H1 (cell line): ENCODE measurements around the gene PER2. TPM values are rescaled to one million over a fixed set of nuclear protein-coding genes. Genes with fewer than 3 reads are reported as not detected.

Experiments used
- CTCF ChIA-PET: fragments of 300-600 bp; sonication (Branson Sonifier 250); formaldehyde crosslinking; loops from one replicate; lab custom pipeline; 2021; ENCODE audit not compliant: partially characterized antibody; lab: Charles Lee
- POLR2A ChIA-PET: fragments of 300-600 bp; sonication (Branson Sonifier 250); formaldehyde crosslinking; loops from one replicate; lab custom pipeline; 2021; ENCODE audit warnings: inconsistent platforms; ENCODE audit not compliant: partially characterized antibody; lab: Charles Lee
- DNase-seq, 2 experiments: peaks; one replicate each; pipeline versions ENCODE4 v3.0.0 to v3.0.0-alpha.2; 2010 to 2022; ENCODE audit warnings: low spot score in 2 of 2, low read depth in 1 of 2, mixed read lengths in 1 of 2
- FAIRE-seq: peaks from 2 replicates; lab custom pipeline; 2011; peaks lifted over from hg19 to GRCh38; lab: Jason Lieb, UNC
- H2AFZ ChIP-seq: 2 replicates; pipeline ENCODE4 v1.8.1; 2012; ENCODE audit warnings: low read length, inconsistent platforms
- H2AK5ac ChIP-seq: 2 replicates; pipeline ENCODE4 v1.6.1; 2013; ENCODE audit warnings: low read depth, low read length
- H2BK120ac ChIP-seq: replicated peaks from 2 replicates; pipeline ENCODE3; 2013; ENCODE audit warnings: low read depth, low read length, inconsistent platforms
- H2BK12ac ChIP-seq: 2 replicates; pipeline ENCODE4 v1.6.1; 2013; ENCODE audit warnings: low read depth, low read length
- H2BK15ac ChIP-seq: 2 replicates; pipeline ENCODE4 v1.6.1; 2013; ENCODE audit warnings: low read length
- H2BK20ac ChIP-seq: 2 replicates; pipeline ENCODE4 v1.6.1; 2013; ENCODE audit warnings: low read length
- H2BK5ac ChIP-seq: 2 replicates; pipeline ENCODE4 v1.6.1; 2013; ENCODE audit warnings: low read depth, low read length
- H3K14ac ChIP-seq: 2 replicates; pipeline ENCODE4 v1.6.1; 2013; ENCODE audit warnings: inconsistent platforms; ENCODE audit not compliant: insufficient read length
- H3K18ac ChIP-seq: 2 replicates; pipeline ENCODE4 v1.6.1; 2013; ENCODE audit warnings: low read length; ENCODE audit errors: extremely low read depth
- H3K23ac ChIP-seq: 2 replicates; pipeline ENCODE4 v1.6.1; 2013; ENCODE audit warnings: inconsistent platforms; ENCODE audit not compliant: insufficient read length
- H3K23me2 ChIP-seq: 2 replicates; pipeline ENCODE4 v1.6.1; 2013; ENCODE audit warnings: low read depth, low read length
- H3K27ac ChIP-seq: 2 replicates; pipeline ENCODE4 v1.6.1; 2011; ENCODE audit warnings: low read depth, low read length, inconsistent platforms
- H3K27me3 ChIP-seq, 4 experiments: replicated peaks in 1 of 4; 1 replicate in 1 of 4; 2 replicates in 3 of 4; pipeline versions ENCODE4 v1.6.1 to v1.8.1; 2011 to 2013; ENCODE audit warnings: low read length in 3 of 4, mild to moderate bottlenecking in 3 of 4, inconsistent platforms in 2 of 4, mixed read lengths in 2 of 4, moderate library complexity in 1 of 4; ENCODE audit not compliant: control insufficient read depth in 3 of 4, insufficient read depth in 3 of 4; ENCODE audit errors: extremely low read depth in 1 of 4
- H3K36me3 ChIP-seq, 4 experiments: 2 replicates each; pipeline versions ENCODE4 v1.6.1 to v1.8.1; 2011 to 2013; ENCODE audit warnings: mild to moderate bottlenecking in 4 of 4, low read length in 3 of 4, moderate library complexity in 2 of 4, control low read depth in 1 of 4, inconsistent platforms in 1 of 4; ENCODE audit not compliant: insufficient read depth in 4 of 4, control insufficient read depth in 2 of 4
- H3K4ac ChIP-seq: replicated peaks from 2 replicates; pipeline ENCODE3; 2013; ENCODE audit warnings: low read length, low read depth, mixed read lengths, inconsistent platforms; ENCODE audit not compliant: insufficient read length
- H3K4me1 ChIP-seq, 4 experiments: replicated peaks in 1 of 4; 1 replicate in 1 of 4; 2 replicates in 3 of 4; pipeline versions ENCODE4 v1.6.1 to v1.8.1; 2011 to 2013; ENCODE audit warnings: low read length in 3 of 4, inconsistent platforms in 2 of 4, mixed read lengths in 1 of 4; ENCODE audit not compliant: insufficient read depth in 4 of 4, control insufficient read depth in 3 of 4
- H3K4me2 ChIP-seq, 2 experiments: 2 replicates each; pipeline versions ENCODE4 v1.6.1 to v1.8.1; 2011 to 2013; ENCODE audit warnings: low read depth in 2 of 2, low read length in 2 of 2, control low read depth in 1 of 2, inconsistent platforms in 1 of 2, mild to moderate bottlenecking in 1 of 2; ENCODE audit not compliant: insufficient read depth in 1 of 2
- H3K4me3 ChIP-seq, 4 experiments: fragments of 200-600, 300-600 bp in 1 of 4; sonication (generic), shearing (Covaris generic), sonication (Bioruptor Twin) in 1 of 4; 2 replicates each; pipeline versions ENCODE4 v1.5.1 to v1.8.1; 2011 to 2016; ENCODE audit warnings: low read length in 4 of 4, low read depth in 3 of 4, control low read depth in 2 of 4, inconsistent platforms in 2 of 4, mild to moderate bottlenecking in 2 of 4, mixed read lengths in 1 of 4, moderate library complexity in 1 of 4; ENCODE audit not compliant: insufficient read depth in 2 of 4; ENCODE audit errors: extremely low read depth in 1 of 4
- H3K56ac ChIP-seq: replicated peaks from 2 replicates; pipeline ENCODE3; 2013; ENCODE audit warnings: low read depth, mild to moderate bottlenecking, mixed read lengths, low read length, inconsistent platforms; ENCODE audit not compliant: insufficient read length
- H3K79me1 ChIP-seq: 2 replicates; pipeline ENCODE4 v1.6.1; 2013; ENCODE audit warnings: low read depth, low read length, control low read depth
- H3K79me2 ChIP-seq, 2 experiments: 2 replicates each; pipeline versions ENCODE4 v1.6.1 to v1.8.1; 2012 to 2013; ENCODE audit warnings: low read length in 2 of 2, mild to moderate bottlenecking in 2 of 2, inconsistent platforms in 1 of 2; ENCODE audit not compliant: insufficient read depth in 2 of 2, control insufficient read depth in 1 of 2
- H3K9ac ChIP-seq, 4 experiments: replicated peaks in 1 of 4; 1 replicate in 1 of 4; 2 replicates in 3 of 4; pipeline versions ENCODE4 v1.6.1 to v1.8.1; 2011 to 2013; ENCODE audit warnings: low read depth in 3 of 4, low read length in 3 of 4, control low read depth in 2 of 4, mild to moderate bottlenecking in 2 of 4, moderate library complexity in 2 of 4, inconsistent platforms in 1 of 4; ENCODE audit errors: extremely low read depth in 1 of 4
- H3K9me3 ChIP-seq, 2 experiments: 2 replicates each; pipeline versions ENCODE4 v1.6.1 to v1.8.1; 2012 to 2013; ENCODE audit warnings: mild to moderate bottlenecking in 2 of 2, moderate library complexity in 2 of 2, control low read depth in 1 of 2, inconsistent platforms in 1 of 2, low read depth in 1 of 2, low read length in 1 of 2, mixed read lengths in 1 of 2; ENCODE audit not compliant: insufficient read depth in 2 of 2
- H4K20me1 ChIP-seq, 2 experiments: replicated peaks in 1 of 2; 2 replicates each; pipeline versions ENCODE3 to v1.8.1; 2011 to 2013; ENCODE audit warnings: inconsistent platforms in 2 of 2, low read length in 2 of 2, mild to moderate bottlenecking in 1 of 2; ENCODE audit not compliant: insufficient read depth in 2 of 2, control insufficient read depth in 1 of 2
- H4K5ac ChIP-seq: 2 replicates; pipeline ENCODE4 v1.6.1; 2013; ENCODE audit warnings: low read length, low read depth, mixed read lengths, inconsistent platforms; ENCODE audit not compliant: insufficient read length
- H4K8ac ChIP-seq: 2 replicates; pipeline ENCODE4 v1.8.0; 2013; ENCODE audit warnings: mild to moderate bottlenecking, moderate library complexity, low read length, inconsistent platforms; ENCODE audit not compliant: insufficient read depth; ENCODE audit errors: extremely low read depth
- H4K91ac ChIP-seq: replicated peaks from 2 replicates; pipeline ENCODE3; 2013; ENCODE audit warnings: low read length, mixed read lengths, inconsistent platforms; ENCODE audit not compliant: insufficient read length
- BACH1 ChIP-seq: IDR thresholded peaks from 2 replicates; pipeline ENCODE4 v1.6.1; 2012; ENCODE audit warnings: low read length, improper control_type of control experiment
- HDAC6 ChIP-seq: IDR thresholded peaks from one replicate; pipeline ENCODE4 v1.7.1; 2012; ENCODE audit warnings: low read depth, mild to moderate bottlenecking, inconsistent platforms, low read length, moderate library complexity
- RBBP5 ChIP-seq: IDR thresholded peaks from 2 replicates; pipeline ENCODE4 v1.7.1; 2012; ENCODE audit warnings: low read depth, mild to moderate bottlenecking, inconsistent platforms, low read length, moderate library complexity, borderline replicate concordance
- SRF ChIP-seq: IDR thresholded peaks from 2 replicates; pipeline ENCODE4 v1.6.1; 2011; ENCODE audit warnings: mild to moderate bottlenecking, low read depth, low read length, moderate library complexity
- WGBS, 2 experiments: shearing (Covaris generic) in 1 of 2; methylation state at CpG; one replicate each; pipeline versions ENCODE4 v1.1.6 to v1.1.7; 2013 to 2015; ENCODE audit warnings: low lambda C conversion rate in 2 of 2, mixed read lengths in 2 of 2, inconsistent platforms in 1 of 2, low coverage in 1 of 2, missing lambda C conversion rate in 1 of 2; ENCODE audit not compliant: insufficient replicate concordance in 2 of 2, insufficient coverage in 1 of 2, insufficient read length in 1 of 2; ENCODE audit errors: extremely low coverage in 1 of 2, missing lambda C conversion rate in 1 of 2; 5-methylcytosine and 5-hydroxymethylcytosine counted together
- polyA plus RNA-seq, 7 experiments: library from polyadenylated mRNA; depleted of rRNA in 3 of 7; stranded (reverse) in 5 of 7; unstranded in 2 of 7; fragments of >200 nt in 5 of 7; fragments of 200-250 nt in 2 of 7; gene quantifications; 1 replicate in 5 of 7; 2 replicates in 1 of 7; 4 replicates in 1 of 7; pipeline versions ENCODE4 v1.2.1 to v1.2.3, GENCODE V29; 2011 to 2013; ENCODE audit warnings: missing spikeins in 2 of 7, mixed read lengths in 2 of 7
- total RNA-seq: library from RNA; stranded (reverse); fragmentation: NEBNext Ultra II Directional; extraction: Animal tissue kit (Norgen Biotek cat#: 25700); gene quantifications from 2 replicates; pipeline ENCODE4 v1.2.1, GENCODE V29; 2021

Gene PER2
- total and polyA plus RNA-seq, 2 of the 8 experiments (the other 6 are each of a cell fraction or from before 2014, with no cell fraction given) = 0.91 to 5.5 TPM

DNA sequence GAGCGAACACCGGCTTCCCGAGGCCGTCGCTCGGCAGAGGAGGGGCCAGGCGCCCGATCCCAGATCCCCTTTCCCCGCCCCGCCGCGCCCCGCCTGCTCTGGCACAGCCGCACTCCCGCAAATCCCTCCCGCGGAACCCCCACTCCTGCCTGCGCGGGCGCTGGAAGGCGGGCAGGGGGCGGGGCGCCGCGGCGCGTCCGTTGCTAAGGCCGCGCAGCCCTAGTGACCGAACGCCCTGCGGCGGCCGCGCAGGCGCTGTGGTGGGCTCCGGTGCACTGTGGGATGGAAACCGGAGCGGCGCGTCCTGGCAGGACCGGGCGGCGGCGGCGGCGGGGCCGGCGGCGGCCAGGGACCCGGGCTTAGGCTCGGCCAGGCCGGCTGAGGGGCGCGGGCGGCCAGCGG lies 31.8 kb upstream of the PER2 start, which contains the start of gene TRAF3IP1:
Gene TRAF3IP1, plus strand, starts transcription at position 273 of the 402 bp plus-strand sequence. CDS start 145 bp downstream, outside the sequence.
- H3K27me3 ChIP-seq = no peaks in the 10 kb centered on the region; a peak in 1 of 7 replicates
- peaks cover 0 to 10% (median 0%) of the 10 kb centered on the region in 4 experiments; a peak in 2 of 7 replicates for H3K4me1 ChIP-seq
- H4K20me1 ChIP-seq = peaks cover 0 to 7% of the 10 kb centered on the region in 2 experiments
- no peaks in the 10 kb centered on the region; the same call in 1 of the 2 replicates for H3K79me1 ChIP-seq
- no peak within 1 kb of the TSS for H3K23ac ChIP-seq
- no peak within 1 kb of the TSS for H4K5ac ChIP-seq
- H3K56ac ChIP-seq = no peak within 1 kb of the TSS
- no peak within 1 kb of the TSS for H3K4ac ChIP-seq
- ChIA-PET CTCF (interaction anchor here (2.8 kb wide), 1 partner anchor 15 kb away, joined by 11 read pairs; no protein-coding TSS in a partner anchor), POLR2A (interaction anchor here (0.6 kb wide), 1 partner anchor 36 kb away, joined by 3 read pairs; no protein-coding TSS in a partner anchor)
- FAIRE-seq (no peak), DNase-seq (peak; percentile 62 to 94)
- peak within 1 kb of the TSS; percentile 65 to 91 (median 66) for H3K4me3 ChIP-seq
- no peak within 1 kb of the TSS for H2BK20ac ChIP-seq
- H2BK5ac ChIP-seq = no peak within 1 kb of the TSS
- peaks cover 5% of the 10 kb centered on the region for H3K23me2 ChIP-seq
- no peaks in the 10 kb centered on the region for H3K9me3 ChIP-seq
- H3K9ac ChIP-seq = peak within 1 kb of the TSS; percentile 21 to 82 (median 64); a peak in 5 of 7 replicates
- peaks cover 0 to 4% (median 0%) of the 10 kb centered on the region in 4 experiments; a peak in 1 of 8 replicates for H3K36me3 ChIP-seq
- no peak within 1 kb of the TSS for H2BK12ac ChIP-seq
- peak within 1 kb of the TSS; percentile 87 for H2AFZ ChIP-seq
- no peak within 1 kb of the TSS for H4K91ac ChIP-seq
- H3K79me2 ChIP-seq = 0 out of 4 replicates have a peak, but pooled peaks cover 0 to 4% of the 10 kb centered on the region in 2 experiments
- no peak within 1 kb of the TSS for H2AK5ac ChIP-seq
- 2% methylated on average over 27 of the region's 58 CpGs; no CpG with 5 or more reads in 1 of the 2 experiments for WGBS, 2 experiments
- H4K8ac ChIP-seq = no peak within 1 kb of the TSS; the same call in 1 of the 2 replicates
- no peak within 1 kb of the TSS for H2BK120ac ChIP-seq
- peak within 1 kb of the TSS; percentile 89 to 99 for H3K4me2 ChIP-seq
- H2BK15ac ChIP-seq = no peak within 1 kb of the TSS
- H3K18ac ChIP-seq = no peak within 1 kb of the TSS; the same call in 1 of the 2 replicates
- no peak within 1 kb of the TSS for H3K27ac ChIP-seq
- no peak within 1 kb of the TSS for H3K14ac ChIP-seq
- TF ChIP-seq SRF (no peak), HDAC6 (no peak), BACH1 (peak; percentile 55; the same call in 1 of the 2 replicates), RBBP5 (no peak)
